ENCODE data around the gene ZNF362.

Gene ZNF362

GRCh38 chr1:33310702-33311101 lies 54.4 kb downstream of the ZNF362 start:
- DNase-seq (ENCODE audit: low read depth in 1 of 2, low spot score in 1 of 2) = no peak
- in situ Hi-C loops (cut with HindIII; ENCODE audit: low pct_unique_long_range_greater_than_20kb, low sequenced_read_pairs) = no loop called here
- no peak for TF ChIP-seq JUND (IDR thresholded peaks at IDR 0.05; ENCODE audit: low read depth)

GRCh38 chr1:33311706-33312412 lies 55.6 kb downstream of the ZNF362 start:
- no peak for DNase-seq (ENCODE audit: low read depth in 1 of 2, low spot score in 1 of 2)
- no peak for TF ChIP-seq JUND (IDR thresholded peaks at IDR 0.05; ENCODE audit: low read depth)
- in situ Hi-C loops (cut with HindIII; ENCODE audit: low pct_unique_long_range_greater_than_20kb, low sequenced_read_pairs) = no loop called here

- no peak for DNase-seq (ENCODE audit: low read depth in 1 of 2, low spot score in 1 of 2)
- in situ Hi-C loops (cut with HindIII; ENCODE audit: low pct_unique_long_range_greater_than_20kb, low sequenced_read_pairs) = no loop called here
- TF ChIP-seq JUND (IDR thresholded peaks at IDR 0.05; ENCODE audit: low read depth) = no peak
These were observed 56.1 kb downstream of the ZNF362 start for GRCh38 chr1:33312413-33312749.

- no peak for TF ChIP-seq JUND (IDR thresholded peaks at IDR 0.05; ENCODE audit: low read depth)
- no peak for DNase-seq (ENCODE audit: low read depth in 1 of 2, low spot score in 1 of 2)
- in situ Hi-C loops (cut with HindIII; ENCODE audit: low pct_unique_long_range_greater_than_20kb, low sequenced_read_pairs) = no loop called here
These were observed 58.1 kb downstream of the ZNF362 start for GRCh38 chr1:33314416-33314815.

- DNase-seq (ENCODE audit: low read depth in 1 of 2, low spot score in 1 of 2) = no peak
- in situ Hi-C loops (cut with HindIII; ENCODE audit: low pct_unique_long_range_greater_than_20kb, low sequenced_read_pairs) = no loop called here
- no peak for TF ChIP-seq JUND (IDR thresholded peaks at IDR 0.05; ENCODE audit: low read depth)
These were observed 60.3 kb downstream of the ZNF362 start for GRCh38 chr1:33316601-33317000.

GRCh38 chr1:33317354-33317753 lies 61.1 kb downstream of the ZNF362 start:
- in situ Hi-C loops (cut with HindIII; ENCODE audit: low pct_unique_long_range_greater_than_20kb, low sequenced_read_pairs) = no loop called here
- no peak for DNase-seq (ENCODE audit: low read depth in 1 of 2, low spot score in 1 of 2)
- TF ChIP-seq JUND (IDR thresholded peaks at IDR 0.05; ENCODE audit: low read depth) = no peak

GRCh38 chr1:33317946-33318345 lies 61.7 kb downstream of the ZNF362 start:
- in situ Hi-C loops (cut with HindIII; ENCODE audit: low pct_unique_long_range_greater_than_20kb, low sequenced_read_pairs) = no loop called here
- TF ChIP-seq JUND (IDR thresholded peaks at IDR 0.05; ENCODE audit: low read depth) = no peak

DNA sequence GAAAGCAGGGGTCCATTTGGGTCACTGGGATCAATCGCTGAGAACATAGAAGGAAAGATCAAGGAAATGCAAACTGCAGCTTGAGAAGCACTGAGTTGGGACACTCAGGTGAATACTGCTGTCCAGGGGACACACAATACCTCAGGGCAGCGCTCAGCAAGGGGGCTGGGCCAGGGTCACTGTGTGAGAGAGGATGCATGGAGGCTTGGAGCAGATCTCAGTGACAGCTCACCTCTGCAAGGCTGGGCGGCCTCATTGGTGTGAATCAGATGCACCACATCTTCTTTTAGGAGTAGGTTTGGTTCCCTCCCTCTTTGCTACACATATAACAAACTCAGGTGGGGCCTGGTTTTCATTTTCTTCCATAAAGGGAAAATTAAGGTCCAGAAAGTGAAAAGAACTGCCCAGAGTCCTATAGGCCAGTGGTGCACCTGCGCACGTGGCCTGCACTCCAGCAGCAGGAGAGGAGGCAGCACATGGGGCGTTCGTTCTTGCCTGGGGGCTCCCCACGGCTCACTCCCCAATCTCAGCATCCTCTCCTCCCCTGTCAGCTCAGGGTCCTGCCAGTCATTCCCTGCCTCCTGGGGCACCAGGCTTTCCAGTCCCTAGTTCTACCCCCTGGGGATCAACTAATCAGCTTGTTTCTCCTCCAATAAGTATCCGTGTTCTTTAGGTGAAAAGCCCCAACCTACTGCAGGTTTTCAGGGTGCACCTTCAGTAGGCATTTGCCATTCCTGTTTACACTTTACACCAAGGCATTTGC lies 63.1 kb downstream of the ZNF362 start:
- DNase-seq (ENCODE audit: low read depth in 1 of 2, low spot score in 1 of 2) = no peak
- in situ Hi-C loops (cut with HindIII; ENCODE audit: low pct_unique_long_range_greater_than_20kb, low sequenced_read_pairs) = no loop called here
- TF ChIP-seq JUND (IDR thresholded peaks at IDR 0.05; ENCODE audit: low read depth) = no peak

More at GRCh38 chr1:33317946-33318345, 61.7 kb downstream of the ZNF362 start:
- DNase-seq (ENCODE audit: low read depth in 1 of 2, low spot score in 1 of 2) = no peak

DNA sequence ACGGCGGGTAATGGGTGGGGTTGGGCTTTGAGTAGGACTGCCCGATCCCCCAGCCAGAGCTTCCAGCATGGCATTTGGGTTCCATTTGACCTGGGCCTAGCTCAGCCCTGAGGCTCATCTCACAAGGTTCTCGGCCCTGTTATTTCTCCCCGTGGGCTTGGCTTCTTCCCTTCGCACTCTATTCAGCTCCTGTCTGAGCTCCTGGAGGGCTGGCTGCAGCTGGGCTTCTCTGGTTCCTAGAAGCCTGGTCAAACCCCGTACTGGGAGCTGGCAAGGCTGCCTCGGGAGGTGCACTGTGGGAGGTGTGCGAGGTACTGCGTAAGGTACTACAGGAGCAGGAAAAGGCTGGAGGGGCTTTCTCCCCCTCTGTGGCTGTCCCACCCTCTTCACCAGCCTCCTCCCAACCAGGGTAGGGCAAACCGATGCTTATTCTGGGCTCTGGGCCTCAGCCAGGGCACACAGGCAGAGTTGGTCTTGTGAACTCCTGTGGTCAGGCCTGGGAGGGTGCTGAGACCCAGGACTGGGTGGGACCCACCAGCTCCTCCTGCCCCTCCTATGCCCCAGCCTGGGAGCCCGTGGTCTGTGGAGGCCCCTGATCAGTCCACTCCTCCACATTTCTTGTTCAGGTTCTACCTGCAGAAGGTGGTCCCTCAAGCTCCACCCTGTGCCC lies 63.8 kb downstream of the ZNF362 start:
- DNase-seq (ENCODE audit: low read depth in 1 of 2, low spot score in 1 of 2) = no peak
- TF ChIP-seq JUND (IDR thresholded peaks at IDR 0.05; ENCODE audit: low read depth) = no peak
- in situ Hi-C loops (cut with HindIII; ENCODE audit: low pct_unique_long_range_greater_than_20kb, low sequenced_read_pairs) = no loop called here

DNA sequence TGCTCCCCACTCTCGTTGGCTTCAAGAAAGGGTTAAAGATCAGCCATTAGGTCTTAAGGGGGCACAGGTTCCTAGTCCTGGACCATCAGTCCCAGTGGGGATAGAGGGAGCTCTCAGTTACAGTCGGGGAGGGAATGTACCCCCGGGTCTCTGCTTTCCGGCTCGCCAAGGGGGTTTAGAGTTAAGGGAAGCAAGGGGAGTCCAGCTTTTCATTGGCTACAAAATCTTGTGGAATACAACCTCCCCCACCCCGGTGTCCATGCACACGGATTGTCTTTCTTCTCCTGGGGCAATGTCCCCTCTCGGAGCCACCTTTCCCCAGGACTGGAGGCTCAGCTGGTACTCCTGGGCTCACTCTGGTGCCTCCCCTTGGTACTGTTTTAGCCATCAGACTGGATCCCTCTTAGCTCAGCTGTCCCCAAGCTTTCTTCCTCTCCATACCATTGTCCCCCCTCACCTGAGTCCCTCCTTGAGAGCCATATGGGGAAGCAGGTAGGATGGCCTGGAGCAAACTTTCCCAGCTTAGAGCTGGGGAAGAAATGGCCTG lies 64.4 kb downstream of the ZNF362 start, which contains the start of gene A3GALT2:
TSS of gene A3GALT2 (minus strand) at position 480 of the 547 bp plus-strand sequence. CDS start at position 480, 0 bp downstream.
- TF ChIP-seq JUND (IDR thresholded peaks at IDR 0.05; ENCODE audit: low read depth) = no peak
- in situ Hi-C loops (cut with HindIII; ENCODE audit: low pct_unique_long_range_greater_than_20kb, low sequenced_read_pairs) = no loop called here
- no peak for DNase-seq (ENCODE audit: low read depth in 1 of 2, low spot score in 1 of 2)

DNA sequence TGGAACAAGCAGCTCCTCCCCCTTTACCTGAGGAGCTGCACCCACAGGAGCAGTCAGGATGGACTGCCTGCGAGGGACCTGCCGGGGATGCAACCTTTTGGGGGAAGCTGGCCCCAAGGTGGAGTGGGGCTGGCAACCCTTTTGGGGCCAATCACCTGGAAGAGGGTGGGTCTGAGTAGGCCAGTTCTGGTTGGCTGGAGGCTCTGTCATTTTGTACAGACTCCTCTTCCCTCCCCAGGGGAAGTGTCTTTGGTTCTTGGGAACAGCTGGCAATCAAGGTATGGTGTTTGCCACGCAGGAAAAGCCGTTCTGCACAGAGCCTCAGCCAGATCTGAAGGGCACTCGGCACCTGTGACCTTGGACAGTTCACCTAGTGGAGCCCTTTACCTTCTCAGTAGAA lies 64.9 kb downstream of the ZNF362 start:
- in situ Hi-C loops (cut with HindIII; ENCODE audit: low pct_unique_long_range_greater_than_20kb, low sequenced_read_pairs) = no loop called here
- no peak for DNase-seq (ENCODE audit: low read depth in 1 of 2, low spot score in 1 of 2)

GRCh38 chr1:33322109-33322508 lies 65.8 kb downstream of the ZNF362 start:
- in situ Hi-C loops (cut with HindIII; ENCODE audit: low pct_unique_long_range_greater_than_20kb, low sequenced_read_pairs) = no loop called here
- TF ChIP-seq JUND (IDR thresholded peaks at IDR 0.05; ENCODE audit: low read depth) = no peak

More for the DNA sequence above, 64.9 kb downstream of the ZNF362 start:
- no peak for TF ChIP-seq JUND (IDR thresholded peaks at IDR 0.05; ENCODE audit: low read depth)

More at GRCh38 chr1:33322109-33322508, 65.8 kb downstream of the ZNF362 start:
- DNase-seq (ENCODE audit: low read depth in 1 of 2, low spot score in 1 of 2) = no peak

Measured in T47D (cell line).